Amygdala (tissue), 56 donors: ENCODE results near the gene PIMREG.

Experiments used
- DNase-seq, 56 donors: peaks; one replicate each; lab custom pipeline; 2025; lab: John Stamatoyannopoulos, UW

The PIMREG gene

GRCh38 chr17:6460531-6461161 is 16.4 kb downstream of the PIMREG start:
- DNase-seq, result no peak

GRCh38 chr17:6461246-6461645 is 17.0 kb downstream of the PIMREG start:
- no peak for DNase-seq

DNA sequence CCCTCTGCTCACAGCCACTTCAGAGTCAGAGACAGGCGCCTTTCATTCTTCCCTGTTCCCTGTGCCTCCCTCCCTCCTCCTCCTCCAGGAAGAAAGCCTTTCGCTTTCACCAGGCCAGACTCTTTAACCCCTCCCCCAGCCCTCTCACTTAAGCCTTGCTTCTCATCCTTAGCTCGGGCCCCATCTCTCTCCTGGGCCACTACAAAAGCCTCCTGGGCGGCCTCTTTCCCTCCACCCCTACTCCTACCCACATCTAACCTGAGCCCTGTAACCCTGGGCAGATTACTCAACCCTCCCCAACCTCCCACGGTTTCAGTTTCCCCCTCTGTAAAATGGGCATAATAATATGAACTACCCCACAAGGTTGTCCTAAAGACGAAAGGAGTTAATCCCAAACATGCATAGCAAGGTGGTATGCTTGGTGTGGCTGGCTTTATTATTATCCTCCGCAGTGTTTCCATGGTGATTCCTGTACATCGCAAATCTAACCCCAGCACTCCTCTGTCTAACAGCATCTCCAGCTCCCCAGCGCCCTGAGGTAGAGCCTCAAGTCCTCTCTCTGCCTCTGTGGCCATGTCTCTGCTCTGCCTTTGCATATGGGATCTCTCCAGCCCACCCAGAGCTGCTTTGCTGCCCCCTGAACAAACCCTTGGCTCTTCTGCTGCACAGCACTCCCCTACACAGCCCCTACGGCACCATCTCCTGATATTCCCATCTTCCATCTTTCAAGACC is 17.7 kb downstream of the PIMREG start:
- DNase-seq, result no peak

DNA sequence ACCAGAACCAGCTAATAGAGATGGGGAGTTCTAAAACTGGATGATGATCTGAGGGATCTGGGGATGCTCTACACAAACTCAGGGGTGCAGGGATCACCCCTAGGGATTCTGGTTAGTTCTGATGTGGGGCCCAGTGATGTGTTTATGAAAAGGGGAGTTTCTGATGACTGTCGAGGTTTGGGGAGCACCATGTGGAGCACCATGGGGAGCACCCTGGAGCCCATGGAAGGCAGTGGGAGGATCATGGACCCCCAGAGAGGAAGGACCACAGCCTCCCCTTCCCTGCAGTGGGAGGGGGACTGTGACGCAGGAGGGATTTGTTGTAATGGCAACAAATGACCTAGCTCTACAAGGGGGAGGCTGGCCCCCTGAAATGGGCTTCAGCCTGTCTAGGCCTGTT is 18.4 kb downstream of the PIMREG start:
- no peak for DNase-seq

DNA sequence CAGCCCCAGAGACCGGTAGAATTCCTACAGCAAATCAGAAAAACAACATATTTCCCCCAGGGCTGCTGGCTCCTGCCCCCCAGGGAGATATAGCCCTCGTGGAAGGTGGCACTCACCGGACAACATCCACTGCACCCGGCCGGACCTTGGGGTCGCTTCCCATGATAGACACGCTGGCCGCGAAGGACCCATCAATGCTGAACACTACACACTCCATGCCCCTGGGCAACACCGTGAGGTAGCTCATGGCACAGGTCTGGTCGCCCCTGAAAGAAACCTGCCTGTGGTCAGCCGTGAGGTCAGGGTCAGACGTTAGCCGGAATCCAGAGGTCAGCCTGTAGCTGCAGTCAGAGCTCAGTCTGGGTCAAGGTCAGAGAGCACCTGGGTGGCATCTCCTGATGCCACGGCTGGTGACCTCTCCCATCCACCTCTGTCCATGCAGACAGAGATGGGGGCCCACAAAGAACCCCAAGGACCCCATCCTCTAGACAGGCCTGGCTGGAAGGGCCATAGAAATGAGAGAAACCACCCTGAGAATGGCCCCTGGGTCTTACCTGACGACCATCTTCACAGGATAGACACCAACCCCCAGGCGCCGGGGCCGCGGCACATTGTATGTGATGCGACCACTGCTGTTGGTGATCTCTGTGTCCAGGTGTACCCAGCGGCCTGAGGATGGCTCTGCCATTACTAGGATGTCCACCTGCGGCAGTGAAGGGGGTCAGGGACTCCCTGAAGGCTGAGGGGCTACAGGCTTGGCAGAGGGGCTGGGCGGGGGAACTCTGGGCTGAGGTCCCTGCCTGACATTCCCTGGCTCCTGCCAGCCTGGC is 19.6 kb downstream of the PIMREG start:
- no peak for DNase-seq

GRCh38 chr17:6464446-6465041 is 20.3 kb downstream of the PIMREG start:
- no peak for DNase-seq

- DNase-seq, result no peak
These were observed 21.1 kb downstream of the PIMREG start for GRCh38 chr17:6465206-6466003.

DNA sequence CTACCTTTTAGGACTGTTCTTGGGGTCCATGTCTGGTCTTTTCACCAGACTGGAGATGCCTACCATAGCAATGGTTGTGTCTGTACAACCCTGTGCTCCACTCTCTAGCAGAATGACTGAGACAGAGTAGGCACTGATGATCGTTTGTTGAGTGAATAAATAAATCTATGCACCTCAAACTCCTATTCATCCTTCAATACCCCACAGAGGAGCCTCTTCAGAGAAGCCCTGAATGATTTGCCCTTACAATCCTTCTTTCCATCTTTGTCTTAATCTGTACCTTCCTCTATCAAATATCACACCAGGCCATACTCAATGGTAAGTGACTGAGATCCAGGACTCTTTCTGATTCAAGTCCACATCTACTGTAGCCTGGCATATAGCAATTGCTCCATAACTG is 23.3 kb downstream of the PIMREG start:
- no peak for DNase-seq

GRCh38 chr17:6468051-6468790 is 24.0 kb downstream of the PIMREG start:
- no peak for DNase-seq

DNA sequence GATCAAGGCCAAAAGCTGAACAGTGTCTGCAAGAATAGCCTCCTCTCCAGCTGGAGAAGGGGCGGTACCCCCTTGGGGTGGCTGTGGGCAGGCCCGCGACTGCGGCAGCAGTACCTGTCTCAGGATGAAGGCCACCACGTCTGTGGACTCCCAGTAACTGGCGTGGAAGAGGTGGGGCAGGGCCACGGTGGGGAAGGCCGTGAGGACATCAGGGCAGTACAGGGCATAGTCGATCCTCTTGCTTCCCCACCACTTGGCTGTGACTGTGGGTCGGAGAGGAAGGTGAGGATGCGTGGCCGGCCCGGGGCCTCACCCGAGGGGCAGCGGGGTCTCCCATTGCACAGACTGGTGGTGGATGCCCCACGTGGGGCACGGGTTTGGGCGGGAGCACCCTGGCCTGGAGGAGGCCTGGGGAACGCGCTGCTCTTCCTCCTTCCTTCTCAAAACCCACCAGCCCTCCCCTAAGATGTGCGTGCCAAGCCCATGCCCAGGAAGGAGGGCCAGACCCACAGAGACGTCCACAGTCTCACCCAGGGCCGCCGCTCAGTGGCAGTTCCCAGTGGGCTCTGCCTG is 26.0 kb downstream of the PIMREG start:
- DNase-seq, result no peak

- peak in 1 of 56 donors; percentile 13 for DNase-seq
These were observed 26.7 kb downstream of the PIMREG start for GRCh38 chr17:6470751-6471521.

- no peak for DNase-seq
These were observed 27.5 kb downstream of the PIMREG start for GRCh38 chr17:6471531-6472465.

- no peak for DNase-seq
These were observed 28.3 kb downstream of the PIMREG start for GRCh38 chr17:6472517-6472916.

DNA sequence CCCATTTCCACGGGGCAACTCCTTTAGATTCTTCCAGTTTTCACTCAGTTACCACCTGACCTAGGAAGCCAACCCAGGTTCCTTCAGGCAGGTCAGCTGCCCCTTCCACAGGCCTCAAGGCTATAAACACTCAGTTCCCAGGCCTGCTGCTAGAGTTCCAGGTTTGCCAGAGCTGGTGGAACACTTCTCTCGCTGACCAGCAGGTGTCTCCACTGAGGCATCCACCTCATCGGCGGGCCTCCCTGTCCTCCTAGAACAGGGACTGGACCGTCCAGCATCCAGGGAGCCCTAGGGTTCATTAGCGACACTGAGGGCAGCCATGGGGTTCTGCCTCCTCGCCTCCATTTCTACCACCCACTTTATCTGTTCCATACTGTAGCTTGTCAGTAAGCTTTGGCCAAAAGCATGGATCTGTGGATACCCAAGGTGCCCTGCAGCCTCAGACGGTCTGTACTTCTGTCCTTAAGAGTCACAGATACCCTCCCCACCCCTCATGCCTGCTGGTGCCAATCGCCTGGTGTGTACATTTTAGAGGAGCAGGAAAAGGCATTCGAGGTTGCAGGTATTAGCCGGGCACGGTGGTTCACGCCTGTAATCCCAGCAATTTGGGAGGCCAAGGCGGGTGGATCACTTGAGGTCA is 29.0 kb downstream of the PIMREG start:
- DNase-seq, result peak in 51 of 56 donors; percentile 7 to 79 (median 51)

DNA sequence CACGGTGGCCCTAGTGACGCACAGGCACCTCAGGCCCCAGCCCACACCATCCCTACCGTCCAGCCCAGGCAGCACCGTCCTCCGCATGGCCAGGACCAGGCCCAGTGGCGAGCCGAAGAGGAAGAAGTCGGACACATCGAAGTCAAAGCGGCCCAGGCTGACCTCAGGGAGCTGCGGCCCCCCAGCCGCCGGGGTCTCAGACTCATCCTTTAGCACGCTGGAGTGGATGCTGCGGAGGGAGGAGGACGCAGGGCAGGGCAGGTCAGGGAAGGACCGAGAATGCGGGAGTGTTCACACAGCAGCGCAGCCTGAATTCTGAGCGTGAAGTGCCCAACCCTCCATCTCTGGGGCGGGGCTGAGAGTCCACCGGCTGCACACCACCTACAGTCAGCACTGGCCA is 30.1 kb downstream of the PIMREG start:
- no peak for DNase-seq

- DNase-seq, result peak in 1 of 56 donors; percentile 11
These were observed 30.7 kb downstream of the PIMREG start for GRCh38 chr17:6474906-6475305.

DNA sequence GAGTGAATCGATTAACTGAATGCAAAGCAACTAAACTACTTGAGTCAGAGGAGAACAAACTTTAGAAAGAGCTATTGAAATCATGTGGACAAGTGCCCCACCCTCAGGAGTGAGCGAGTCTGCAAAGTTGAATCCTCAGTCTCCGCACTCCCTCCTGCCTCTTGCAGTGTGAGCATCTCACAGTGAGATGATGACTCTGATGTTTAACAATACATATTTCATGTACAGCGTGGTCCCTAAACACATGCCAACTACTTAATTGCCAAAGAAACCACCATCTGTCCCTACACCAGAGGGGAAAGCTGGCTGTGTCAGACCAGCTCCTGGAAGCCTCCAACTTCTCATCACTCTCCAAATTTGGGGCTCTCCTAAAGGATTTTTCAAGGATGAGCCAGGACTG is 31.2 kb downstream of the PIMREG start:
- DNase-seq, result peak in 4 of 56 donors; percentile 13 to 45 (median 22)
